GM19025 (cell line): ENCODE results near the gene ADGRD2.

Source experiments
- ATAC-seq: cut with Tn5 transposase; IDR thresholded peaks from one replicate; pipeline ENCODE4 v1.9.1; 2021; ENCODE audit warnings: mild to moderate bottlenecking, low read depth, moderate library complexity; ENCODE audit not compliant: unreplicated experiment

ADGRD2 gene

GRCh38 chr9:124526174-124526573 is 75.9 kb downstream of the ADGRD2 start:
- ATAC-seq: no peak

DNA sequence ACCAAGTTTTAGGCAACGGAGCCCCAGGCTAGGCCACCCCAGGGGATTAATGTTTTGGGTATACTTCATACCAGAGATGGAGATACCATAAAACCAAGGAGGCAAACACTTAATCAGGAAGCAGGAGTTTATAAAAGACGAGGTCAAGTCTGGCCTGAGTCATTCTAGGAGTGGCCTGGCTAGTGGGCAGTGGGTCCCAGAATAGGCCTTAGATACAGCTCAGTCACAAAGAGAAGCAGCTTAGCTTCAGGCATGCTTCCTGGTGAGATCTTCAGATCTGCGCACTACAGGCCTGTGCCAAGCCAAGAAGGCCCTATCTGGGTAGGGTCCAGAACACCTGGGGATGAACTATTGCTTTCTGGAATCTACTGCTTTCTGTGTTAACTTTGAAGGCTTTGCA is 77.5 kb downstream of the ADGRD2 start:
- ATAC-seq: no peak
